ENCODE data around the gene MRPL55. TPM values are rescaled to one million over a fixed set of nuclear protein-coding genes. Genes with fewer than 3 reads are reported as not detected.

Gene MRPL55
- total RNA-seq, 1 donor from 2014 or later = 42.4 TPM

DNA sequence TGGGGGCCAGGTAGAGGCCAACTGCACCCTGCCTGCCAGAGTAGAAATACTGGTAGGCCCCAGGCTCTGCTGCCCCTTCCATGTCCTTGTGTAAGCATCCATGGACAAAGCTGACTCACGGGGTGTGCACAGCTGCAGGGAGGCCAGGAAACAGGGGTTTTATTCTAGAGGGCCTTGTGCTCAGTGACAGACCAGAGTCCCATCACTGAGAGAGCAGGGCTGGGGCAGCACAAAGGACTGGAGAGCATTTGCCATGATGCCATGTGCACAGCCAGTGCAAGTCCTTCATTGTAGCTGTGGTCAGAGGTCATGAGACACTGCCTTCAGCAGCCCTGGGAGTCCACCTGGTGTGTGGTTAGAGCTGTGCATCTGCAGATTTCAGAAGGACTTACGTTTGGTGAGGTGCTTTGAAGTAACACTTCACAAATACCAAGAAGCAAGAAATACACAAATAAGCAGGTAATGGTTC, 18.5 kb downstream of the MRPL55 start:
- Histone ChIP-seq H3K27me3 (no peaks in the 10 kb centered on the region), H3K4me2 (no peak overlapping the region), H4K20me1 (ENCODE audit: low read depth) (peaks cover 72% of the 10 kb centered on the region), H3F3A (ENCODE audit: low read depth) (no peaks in the 10 kb centered on the region), H3K9ac (no peak overlapping the region), H2AFZ (replicated peaks) (no peak overlapping the region), H3K4me3 (no peak overlapping the region), H3K79me2 (ENCODE audit: low read depth) (peaks cover 100% of the 10 kb centered on the region), H3K27ac (no peak overlapping the region), H3K4me1 (no peaks in the 10 kb centered on the region), H3K9me3 (ENCODE audit: low read depth) (no peaks in the 10 kb centered on the region), H3K36me3 (no peaks in the 10 kb centered on the region)
- TF ChIP-seq, protein P1, sequence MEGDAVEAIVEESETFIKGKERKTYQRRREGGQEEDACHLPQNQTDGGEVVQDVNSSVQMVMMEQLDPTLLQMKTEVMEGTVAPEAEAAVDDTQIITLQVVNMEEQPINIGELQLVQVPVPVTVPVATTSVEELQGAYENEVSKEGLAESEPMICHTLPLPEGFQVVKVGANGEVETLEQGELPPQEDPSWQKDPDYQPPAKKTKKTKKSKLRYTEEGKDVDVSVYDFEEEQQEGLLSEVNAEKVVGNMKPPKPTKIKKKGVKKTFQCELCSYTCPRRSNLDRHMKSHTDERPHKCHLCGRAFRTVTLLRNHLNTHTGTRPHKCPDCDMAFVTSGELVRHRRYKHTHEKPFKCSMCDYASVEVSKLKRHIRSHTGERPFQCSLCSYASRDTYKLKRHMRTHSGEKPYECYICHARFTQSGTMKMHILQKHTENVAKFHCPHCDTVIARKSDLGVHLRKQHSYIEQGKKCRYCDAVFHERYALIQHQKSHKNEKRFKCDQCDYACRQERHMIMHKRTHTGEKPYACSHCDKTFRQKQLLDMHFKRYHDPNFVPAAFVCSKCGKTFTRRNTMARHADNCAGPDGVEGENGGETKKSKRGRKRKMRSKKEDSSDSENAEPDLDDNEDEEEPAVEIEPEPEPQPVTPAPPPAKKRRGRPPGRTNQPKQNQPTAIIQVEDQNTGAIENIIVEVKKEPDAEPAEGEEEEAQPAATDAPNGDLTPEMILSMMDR (IDR thresholded peaks at IDR 0.05) = no peak
- TF ChIP-seq EZH2phosphoT487 (IDR thresholded peaks at IDR 0.05) = no peak
- no peak for TF ChIP-seq EZH2 (IDR thresholded peaks at IDR 0.05)
- DNase-seq (ENCODE audit: low spot score) = no peak
- peaks cover 6% of the 10 kb centered on the region for H3K27me3 Mint-ChIP-seq (ENCODE audit: insufficient read depth, low read depth)
- H3K4me3 Mint-ChIP-seq = no peak overlapping the region
- peaks cover 63% of the 10 kb centered on the region for H3K36me3 Mint-ChIP-seq
- H3K9me3 Mint-ChIP-seq = peaks cover 39% of the 10 kb centered on the region
- peaks cover 29% of the 10 kb centered on the region for H3K4me1 Mint-ChIP-seq
- H3K27ac Mint-ChIP-seq = no peak overlapping the region

DNA sequence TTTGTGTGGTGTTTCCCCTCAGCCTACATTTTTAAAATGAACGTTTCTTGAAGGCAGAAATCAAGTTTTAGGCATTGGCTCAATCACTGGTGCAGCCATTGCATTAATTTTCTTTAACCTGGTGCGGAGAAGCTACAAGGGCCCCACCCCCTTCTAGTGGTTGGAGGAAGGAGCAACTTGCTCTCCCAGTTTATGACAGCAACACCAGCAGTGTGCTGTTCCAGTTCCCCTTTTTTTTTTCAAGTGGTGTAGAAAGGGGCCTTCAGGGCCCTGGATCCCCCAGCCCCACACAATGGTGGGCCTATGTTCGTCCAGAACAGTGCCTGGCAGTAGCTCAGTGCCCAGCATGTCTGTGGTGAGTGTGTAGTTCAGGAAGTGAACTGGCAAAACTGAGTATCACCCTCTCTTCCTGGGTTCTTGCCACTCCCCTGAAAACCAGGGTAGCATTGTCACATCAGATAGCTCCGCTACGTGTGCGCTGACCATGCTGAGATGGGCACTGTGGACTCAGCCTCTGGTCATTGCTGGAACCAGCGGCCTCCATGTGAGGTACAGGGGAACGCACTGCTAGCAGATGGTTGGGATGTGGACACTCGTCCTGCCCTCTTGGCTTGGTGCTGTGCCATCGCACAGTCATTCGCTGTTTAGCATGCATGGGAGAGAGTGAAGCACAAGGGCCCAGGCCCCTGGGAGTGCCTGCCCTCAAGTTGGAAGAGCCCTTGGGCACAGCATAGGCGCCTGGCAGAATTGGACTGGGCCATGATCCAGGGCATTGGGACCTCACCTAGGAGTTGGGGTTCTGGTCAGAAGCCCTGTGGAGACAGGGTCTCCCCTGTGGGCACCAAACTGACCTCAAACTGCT, 19.3 kb downstream of the MRPL55 start:
- H3K27me3 Mint-ChIP-seq (ENCODE audit: insufficient read depth, low read depth) = peaks cover 7% of the 10 kb centered on the region
- H3K9me3 ChIP-seq (ENCODE audit: low read depth) = no peaks in the 10 kb centered on the region
- no peak for TF ChIP-seq EZH2phosphoT487 (IDR thresholded peaks at IDR 0.05)
- H3K4me3 ChIP-seq = no peak overlapping the region
- H3K79me2 ChIP-seq (ENCODE audit: low read depth) = peaks cover 100% of the 10 kb centered on the region
- H3K9me3 Mint-ChIP-seq = peaks cover 31% of the 10 kb centered on the region
- no peaks in the 10 kb centered on the region for H3F3A ChIP-seq (ENCODE audit: low read depth)
- H3K4me1 Mint-ChIP-seq = peaks cover 37% of the 10 kb centered on the region
- no peak for DNase-seq (ENCODE audit: low spot score)
- H3K36me3 ChIP-seq = no peaks in the 10 kb centered on the region
- H2AFZ ChIP-seq (replicated peaks) = no peak overlapping the region
- H3K4me2 ChIP-seq = no peak overlapping the region
- no peaks in the 10 kb centered on the region for H3K27me3 ChIP-seq
- H3K27ac Mint-ChIP-seq = no peak overlapping the region
- peaks cover 7% of the 10 kb centered on the region for H3K4me1 ChIP-seq
- no peak overlapping the region for H3K9ac ChIP-seq
- H3K4me3 Mint-ChIP-seq = peak overlapping the region; percentile 52
- peaks cover 60% of the 10 kb centered on the region for H3K36me3 Mint-ChIP-seq
- no peak overlapping the region for H3K27ac ChIP-seq
- H4K20me1 ChIP-seq (ENCODE audit: low read depth) = peaks cover 79% of the 10 kb centered on the region

DNA sequence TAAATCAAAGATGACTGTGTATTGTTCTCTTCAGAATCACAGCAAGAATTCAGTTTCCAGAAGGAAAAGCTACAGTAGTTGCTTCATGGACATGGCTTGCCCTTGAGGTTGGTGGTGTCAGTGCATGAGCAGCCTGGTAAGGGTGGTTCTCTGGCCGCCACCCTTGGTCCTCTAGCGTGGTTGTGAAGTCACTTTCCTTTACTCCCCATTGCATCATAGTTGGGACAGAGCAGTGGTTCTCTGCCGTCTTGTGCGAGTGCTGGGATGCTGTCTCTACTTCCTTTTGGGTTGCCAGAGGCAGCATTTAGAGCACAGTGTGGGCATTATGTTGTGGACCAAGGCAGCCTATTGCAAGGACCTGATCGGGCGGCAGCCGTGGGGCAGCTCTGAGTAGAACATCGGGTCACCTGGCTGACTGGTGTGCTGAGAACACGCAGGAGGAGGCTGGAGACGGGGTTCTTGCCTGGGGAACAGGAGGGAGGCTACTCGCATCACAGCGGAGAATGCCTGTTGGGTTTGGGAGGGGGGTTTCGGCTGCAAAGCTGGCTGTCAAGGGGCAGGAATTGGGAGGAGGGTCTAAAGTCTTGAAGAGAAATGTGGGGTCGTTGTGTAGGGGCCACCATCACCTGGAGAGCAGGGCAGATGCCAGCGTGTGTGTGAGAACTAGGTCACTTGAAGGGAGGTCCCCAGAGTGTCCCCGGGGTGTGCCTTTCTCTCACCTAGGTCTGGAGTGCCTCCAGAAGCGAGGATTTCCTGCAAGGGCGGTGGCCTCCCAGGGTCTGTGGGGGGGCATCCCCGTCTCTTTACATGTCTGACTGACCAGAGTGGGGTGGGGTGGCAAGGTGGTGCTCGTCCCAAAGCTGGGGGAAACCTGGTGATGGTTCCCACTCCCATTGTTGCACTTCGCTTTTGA, 20.3 kb downstream of the MRPL55 start:
- Mint-ChIP-seq H3K9me3 (peaks cover 22% of the 10 kb centered on the region), H3K36me3 (peaks cover 53% of the 10 kb centered on the region), H3K27me3 (ENCODE audit: insufficient read depth, low read depth) (peaks cover 7% of the 10 kb centered on the region), H3K27ac (no peak overlapping the region), H3K4me1 (peaks cover 46% of the 10 kb centered on the region), H3K4me3 (peak overlapping the region; percentile 33)
- H3K27me3 ChIP-seq = no peaks in the 10 kb centered on the region
- no peak overlapping the region for H3K4me3 ChIP-seq
- no peaks in the 10 kb centered on the region for H3K36me3 ChIP-seq
- peaks cover 88% of the 10 kb centered on the region for H4K20me1 ChIP-seq (ENCODE audit: low read depth)
- H3K27ac ChIP-seq = no peak overlapping the region
- no peak overlapping the region for H3K4me2 ChIP-seq
- H3K9me3 ChIP-seq (ENCODE audit: low read depth) = no peaks in the 10 kb centered on the region
- peaks cover 16% of the 10 kb centered on the region for H3K4me1 ChIP-seq
- H3K79me2 ChIP-seq (ENCODE audit: low read depth) = peaks cover 100% of the 10 kb centered on the region
- no peak for TF ChIP-seq EZH2phosphoT487 (IDR thresholded peaks at IDR 0.05)
- TF ChIP-seq, protein P1 (IDR thresholded peaks at IDR 0.05) = no peak
- TF ChIP-seq EZH2 (IDR thresholded peaks at IDR 0.05) = no peak
- DNase-seq (ENCODE audit: low spot score) = no peak
- H2AFZ ChIP-seq (replicated peaks) = no peak overlapping the region
- H3K9ac ChIP-seq = no peak overlapping the region
- no peaks in the 10 kb centered on the region for H3F3A ChIP-seq (ENCODE audit: low read depth)
